K562 (cell line): ENCODE data around the gene PDIA3.

ENCODE experiments used
- ATF7 ChIP-seq: fragments of 450-650 bp; IDR thresholded peaks from 2 replicates; pipeline ENCODE4 v1.7.1; 2014; ENCODE audit warnings: mild to moderate bottlenecking, moderate library complexity
- GABPA ChIP-seq: fragments of 200-800 bp; sonication (Bioruptor generic); conservative IDR thresholded peaks from 2 replicates; pipeline ENCODE4 v1.6.1; 2016; ENCODE audit warnings: low read depth, missing genetic modification characterization, missing compliant biosample characterization
- JUN ChIP-seq, 2 experiments: sonication (generic) in 1 of 2; formaldehyde crosslinking in 1 of 2; IDR thresholded peaks; 2 replicates each; pipeline versions ENCODE4 v1.6.1 to v1.8.0; 2012 to 2022; ENCODE audit warnings: borderline replicate concordance in 2 of 2, mild to moderate bottlenecking in 2 of 2, improper control_type of control experiment in 1 of 2, low read depth in 1 of 2, low read length in 1 of 2, missing genetic modification reagents in 1 of 2
- SRF ChIP-seq, 2 experiments: fragments of 250-450, 450-650 bp in 1 of 2; sonication (Bioruptor Pico) in 1 of 2; sonication (generic) in 1 of 2; formaldehyde crosslinking; IDR thresholded peaks; 2 replicates each; pipeline versions ENCODE4 v1.5.0 to v1.5.1; 2020 to 2022; ENCODE audit warnings: mild to moderate bottlenecking in 1 of 2, missing genetic modification reagents in 1 of 2
- TBP ChIP-seq: optimal IDR thresholded peaks from 2 replicates; pipeline ENCODE3; 2011; ENCODE audit warnings: low read depth, low read length, improper control_type of control experiment
- YY1 ChIP-seq, 3 experiments: IDR thresholded peaks; 2 replicates each; pipeline ENCODE4 v1.6.1; 2011; ENCODE audit warnings: low read length in 2 of 3, mild to moderate bottlenecking in 2 of 3, moderate library complexity in 2 of 3, borderline replicate concordance in 1 of 3, control low read depth in 1 of 3, low read depth in 1 of 3; ENCODE audit not compliant: insufficient read depth in 3 of 3, insufficient replicate concordance in 2 of 3, control insufficient read depth in 1 of 3, insufficient read length in 1 of 3; ENCODE audit errors: extremely low read depth in 1 of 3
- ZNF436 ChIP-seq: fragments of 250-450, 450-650 bp; sonication (Bioruptor Pico); formaldehyde crosslinking; IDR thresholded peaks from 2 replicates; pipeline ENCODE4 v1.7.0; 2020; ENCODE audit warnings: mild to moderate bottlenecking
- ZNF717 ChIP-seq: fragments of 250-450 bp; sonication (Bioruptor Pico); IDR thresholded peaks from 2 replicates; pipeline ENCODE4 v1.5.0; 2021
- TF ChIP-seq, protein P1 (sequence below), 3 experiments: IDR thresholded peaks in 2 of 3; conservative IDR thresholded peaks in 1 of 3; 2 replicates each; pipeline ENCODE4 v1.5.1; 2011 to 2012; ENCODE audit warnings: low read length in 3 of 3, mild to moderate bottlenecking in 3 of 3, control low read depth in 2 of 3, improper control_type of control experiment in 1 of 3, inconsistent platforms in 1 of 3, low read depth in 1 of 3, mixed read lengths in 1 of 3, moderate library complexity in 1 of 3; ENCODE audit not compliant: insufficient read depth in 2 of 3
- TF ChIP-seq, protein P2 (sequence below): fragments of 450-650 bp; IDR thresholded peaks from 2 replicates; pipeline ENCODE4 v1.6.1; 2016; ENCODE audit warnings: borderline replicate concordance

DNA sequence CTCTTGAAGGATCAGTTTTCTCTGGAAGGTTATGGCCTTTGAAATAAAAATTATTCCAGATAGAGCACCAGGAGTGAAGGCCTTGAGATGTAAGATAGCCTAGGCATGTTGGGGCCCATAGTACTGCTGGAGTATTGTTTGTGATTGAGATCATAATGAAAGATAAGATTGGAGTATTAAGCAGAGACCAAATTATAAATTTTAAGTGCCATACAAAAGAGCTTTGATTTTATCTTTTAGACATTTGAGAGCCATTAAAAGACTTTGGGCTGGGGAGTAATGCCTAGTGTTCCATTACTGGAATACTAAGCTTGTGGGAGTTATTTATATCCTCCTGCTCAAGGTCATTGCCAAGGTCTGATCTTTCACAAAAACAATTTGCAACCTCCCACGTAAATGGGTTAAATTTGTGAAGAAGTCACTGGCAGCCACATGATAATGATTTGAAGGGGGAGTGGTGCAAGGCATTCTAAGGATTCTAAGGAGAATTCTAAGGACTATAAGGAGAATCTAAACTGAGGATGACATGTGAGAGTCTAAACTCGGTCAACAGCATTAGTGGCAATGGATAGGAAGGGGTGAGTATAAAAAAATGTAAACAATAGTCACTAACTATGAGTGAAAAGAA, 17.7 kb downstream of the PDIA3 start:
- TF ChIP-seq ATF7: no peak
- no peak for TF ChIP-seq GABPA
- TF ChIP-seq, protein P1, sequence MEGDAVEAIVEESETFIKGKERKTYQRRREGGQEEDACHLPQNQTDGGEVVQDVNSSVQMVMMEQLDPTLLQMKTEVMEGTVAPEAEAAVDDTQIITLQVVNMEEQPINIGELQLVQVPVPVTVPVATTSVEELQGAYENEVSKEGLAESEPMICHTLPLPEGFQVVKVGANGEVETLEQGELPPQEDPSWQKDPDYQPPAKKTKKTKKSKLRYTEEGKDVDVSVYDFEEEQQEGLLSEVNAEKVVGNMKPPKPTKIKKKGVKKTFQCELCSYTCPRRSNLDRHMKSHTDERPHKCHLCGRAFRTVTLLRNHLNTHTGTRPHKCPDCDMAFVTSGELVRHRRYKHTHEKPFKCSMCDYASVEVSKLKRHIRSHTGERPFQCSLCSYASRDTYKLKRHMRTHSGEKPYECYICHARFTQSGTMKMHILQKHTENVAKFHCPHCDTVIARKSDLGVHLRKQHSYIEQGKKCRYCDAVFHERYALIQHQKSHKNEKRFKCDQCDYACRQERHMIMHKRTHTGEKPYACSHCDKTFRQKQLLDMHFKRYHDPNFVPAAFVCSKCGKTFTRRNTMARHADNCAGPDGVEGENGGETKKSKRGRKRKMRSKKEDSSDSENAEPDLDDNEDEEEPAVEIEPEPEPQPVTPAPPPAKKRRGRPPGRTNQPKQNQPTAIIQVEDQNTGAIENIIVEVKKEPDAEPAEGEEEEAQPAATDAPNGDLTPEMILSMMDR (IDR thresholded peaks at IDR 0.05 in 2 of 3, conservative IDR thresholded peaks at IDR 0.05 in 1 of 3; ENCODE audit: insufficient read depth in 2 of 3, low read depth in 1 of 3, low read length in 3 of 3): no peak
- TF ChIP-seq TBP: no peak
- no peak for TF ChIP-seq JUN (IDR thresholded peaks at IDR 0.05; ENCODE audit: borderline replicate concordance, low read depth, low read length)
- TF ChIP-seq JUN (CRISPR knock-in tag; IDR thresholded peaks at IDR 0.05; ENCODE audit: borderline replicate concordance): no peak
- TF ChIP-seq ZNF436: no peak
- TF ChIP-seq, protein P2, sequence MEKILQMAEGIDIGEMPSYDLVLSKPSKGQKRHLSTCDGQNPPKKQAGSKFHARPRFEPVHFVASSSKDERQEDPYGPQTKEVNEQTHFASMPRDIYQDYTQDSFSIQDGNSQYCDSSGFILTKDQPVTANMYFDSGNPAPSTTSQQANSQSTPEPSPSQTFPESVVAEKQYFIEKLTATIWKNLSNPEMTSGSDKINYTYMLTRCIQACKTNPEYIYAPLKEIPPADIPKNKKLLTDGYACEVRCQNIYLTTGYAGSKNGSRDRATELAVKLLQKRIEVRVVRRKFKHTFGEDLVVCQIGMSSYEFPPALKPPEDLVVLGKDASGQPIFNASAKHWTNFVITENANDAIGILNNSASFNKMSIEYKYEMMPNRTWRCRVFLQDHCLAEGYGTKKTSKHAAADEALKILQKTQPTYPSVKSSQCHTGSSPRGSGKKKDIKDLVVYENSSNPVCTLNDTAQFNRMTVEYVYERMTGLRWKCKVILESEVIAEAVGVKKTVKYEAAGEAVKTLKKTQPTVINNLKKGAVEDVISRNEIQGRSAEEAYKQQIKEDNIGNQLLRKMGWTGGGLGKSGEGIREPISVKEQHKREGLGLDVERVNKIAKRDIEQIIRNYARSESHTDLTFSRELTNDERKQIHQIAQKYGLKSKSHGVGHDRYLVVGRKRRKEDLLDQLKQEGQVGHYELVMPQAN: no peak
- no peak for TF ChIP-seq YY1 (IDR thresholded peaks at IDR 0.05; ENCODE audit: borderline replicate concordance in 1 of 3, control insufficient read depth in 1 of 3, extremely low read depth in 1 of 3, insufficient read depth in 3 of 3, insufficient read length in 1 of 3, insufficient replicate concordance in 2 of 3, low read depth in 1 of 3, low read length in 2 of 3)
- TF ChIP-seq SRF (CRISPR knock-in tag; IDR thresholded peaks at IDR 0.05): no peak
- no peak for TF ChIP-seq ZNF717 (CRISPR knock-in tag)
